Gastrocnemius medialis (tissue), 4 donors: Measurements from ENCODE around the gene PRKAG2.

Experiments used
- CTCF ChIP-seq, 5 experiments: fragments of 450-650 bp in 3 of 5; fragments of 200-600 bp in 2 of 5; sonication (generic) in 2 of 5; IDR thresholded peaks in 4 of 5; conservative IDR thresholded peaks in 1 of 5; 1 replicate in 4 of 5; 2 replicates in 1 of 5; pipeline ENCODE4 v1.5.1; 2016 to 2019; ENCODE audit warnings: antibody characterized with exemption in 5 of 5, mild to moderate bottlenecking in 3 of 5, moderate library complexity in 3 of 5
- POLR2A ChIP-seq, 2 donors: fragments of 450-650 bp; IDR thresholded peaks; one replicate each; pipeline ENCODE4 v1.6.1; 2017; ENCODE audit warnings: antibody characterized with exemption in 2 of 2, mild to moderate bottlenecking in 2 of 2, moderate library complexity in 2 of 2

- no peak for TF ChIP-seq CTCF (IDR thresholded peaks at IDR 0.05 in 4 of 5, conservative IDR thresholded peaks at IDR 0.05 in 1 of 5)
- no peak for TF ChIP-seq POLR2A (IDR thresholded peaks at IDR 0.05)
Measured at GRCh38 chr7:151727579-151728285, 149.2 kb downstream of the PRKAG2 start.
